G401 (cell line): ENCODE data around the gene ARHGAP18. TPM values are rescaled to one million over a fixed set of nuclear protein-coding genes. Genes with fewer than 3 reads are reported as not detected.
A peak's percentile ranks its signal among the peaks of the same experiment; 100 is the strongest.

Source experiments
- DNase-seq: peaks from one replicate; pipeline ENCODE4 v3.0.0-alpha.2; 2015; ENCODE audit warnings: low spot score
- in situ Hi-C: cut with HindIII; loops from 2 replicates; pipeline ENCODE4 v1.10.0; 2016; ENCODE audit warnings: low sequenced_read_pairs, mixed read lengths
- total RNA-seq: library from RNA; depleted of rRNA; stranded (reverse); fragments of >200 nt; shearing (Covaris generic); gene quantifications from 2 replicates; pipeline ENCODE4 v1.2.3, GENCODE V29; 2014

The ARHGAP18 gene
- total RNA-seq, 1 experiment from 2014 or later = 20.7 TPM

DNA sequence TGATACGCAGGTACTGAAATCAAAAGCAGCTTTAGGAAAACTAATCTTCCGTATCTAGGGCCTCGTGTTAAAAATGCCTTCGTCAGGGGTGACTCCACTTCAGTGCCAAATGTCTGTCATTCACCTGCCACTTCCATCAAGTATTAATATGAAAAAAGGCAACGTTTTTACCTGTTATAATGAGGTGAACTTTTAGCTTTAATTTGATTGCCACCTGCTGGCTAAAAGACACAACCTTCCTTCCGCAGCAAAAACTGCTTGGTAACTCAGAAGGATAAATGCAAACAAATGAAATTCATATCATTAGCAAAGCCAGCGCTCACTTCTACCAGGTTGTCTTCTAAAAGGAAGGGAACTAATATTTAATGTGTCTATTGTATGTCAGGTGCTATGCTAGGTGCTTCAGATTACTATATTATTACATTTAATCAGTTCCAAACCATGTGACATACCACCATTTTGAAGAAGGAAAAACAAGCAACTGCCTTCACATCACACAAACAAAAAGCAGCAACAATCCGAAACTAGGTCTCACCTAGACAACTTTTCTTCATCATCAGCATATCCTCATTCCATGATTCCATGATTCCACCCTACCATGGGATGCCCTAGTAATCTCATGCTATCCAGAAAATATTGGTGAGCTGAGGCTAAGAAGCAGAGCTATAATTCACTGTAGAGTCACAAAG lies 20.6 kb upstream of the ARHGAP18 start:
- peak; percentile 12 for DNase-seq
- in situ Hi-C loops = no loop called here

GRCh38 chr6:129726650-129727049 lies 16.7 kb upstream of the ARHGAP18 start:
- in situ Hi-C loops = no loop called here

GRCh38 chr6:129725341-129725740 lies 15.4 kb upstream of the ARHGAP18 start:
- in situ Hi-C loops = no loop called here
- no peak for DNase-seq

More at GRCh38 chr6:129726650-129727049, 16.7 kb upstream of the ARHGAP18 start:
- no peak for DNase-seq

DNA sequence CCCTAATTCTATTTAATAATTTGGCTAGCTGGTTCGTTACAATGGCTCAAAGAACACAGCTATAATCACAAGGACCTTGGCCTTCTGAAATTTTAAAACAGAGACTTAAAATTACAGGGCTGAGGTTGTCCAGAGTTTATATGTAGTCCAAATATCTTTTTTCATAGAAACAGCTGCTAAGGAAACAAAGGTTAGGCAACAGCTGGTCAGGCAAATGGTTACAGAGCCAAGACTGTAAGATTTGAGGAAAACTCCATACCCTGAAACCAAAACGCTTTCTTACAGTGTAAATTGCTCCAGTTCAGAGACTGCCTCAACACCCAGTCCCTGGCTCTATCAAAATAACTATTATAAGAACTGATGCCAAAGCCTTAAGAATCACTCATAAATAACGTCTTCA lies 9.7 kb upstream of the ARHGAP18 start:
- in situ Hi-C loops = no loop called here
- DNase-seq = no peak

DNA sequence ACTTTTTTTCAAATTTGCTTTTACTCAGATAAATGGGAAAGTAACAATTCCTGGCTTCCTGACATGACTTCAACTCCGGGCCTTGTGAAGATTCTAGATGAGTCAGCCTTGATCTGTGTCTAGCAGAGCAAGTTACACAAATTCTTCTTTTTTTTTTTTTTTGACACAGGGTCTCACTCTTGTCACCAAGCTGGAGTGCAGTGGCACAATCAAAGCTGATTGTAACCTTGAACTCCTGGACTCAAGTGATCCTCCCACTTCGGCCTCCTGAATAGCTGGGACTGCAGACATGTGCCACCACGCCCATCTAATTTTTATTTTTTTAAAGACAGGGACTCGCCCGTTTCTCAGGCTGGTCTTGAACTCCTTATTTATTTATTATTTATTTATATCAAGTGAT lies 7.3 kb upstream of the ARHGAP18 start:
- in situ Hi-C loops = no loop called here
- no peak for DNase-seq

GRCh38 chr6:129713806-129714333 lies 3.9 kb upstream of the ARHGAP18 start:
- in situ Hi-C loops = no loop called here
- DNase-seq = no peak

- in situ Hi-C loops = no loop called here
- DNase-seq = no peak
Measured at GRCh38 chr6:129711271-129711631, 1.3 kb upstream of the ARHGAP18 start.

GRCh38 chr6:129710450-129711270 lies 683 bp upstream of the ARHGAP18 start:
- in situ Hi-C loops = no loop called here

GRCh38 chr6:129709196-129709768 lies 695 bp downstream of the ARHGAP18 start:
- DNase-seq = peak; percentile 3
- in situ Hi-C loops = no loop called here

More at GRCh38 chr6:129710450-129711270, 683 bp upstream of the ARHGAP18 start:
- no peak for DNase-seq

GRCh38 chr6:129708496-129709195 lies 1.3 kb downstream of the ARHGAP18 start:
- no peak for DNase-seq
- in situ Hi-C loops = no loop called here

DNA sequence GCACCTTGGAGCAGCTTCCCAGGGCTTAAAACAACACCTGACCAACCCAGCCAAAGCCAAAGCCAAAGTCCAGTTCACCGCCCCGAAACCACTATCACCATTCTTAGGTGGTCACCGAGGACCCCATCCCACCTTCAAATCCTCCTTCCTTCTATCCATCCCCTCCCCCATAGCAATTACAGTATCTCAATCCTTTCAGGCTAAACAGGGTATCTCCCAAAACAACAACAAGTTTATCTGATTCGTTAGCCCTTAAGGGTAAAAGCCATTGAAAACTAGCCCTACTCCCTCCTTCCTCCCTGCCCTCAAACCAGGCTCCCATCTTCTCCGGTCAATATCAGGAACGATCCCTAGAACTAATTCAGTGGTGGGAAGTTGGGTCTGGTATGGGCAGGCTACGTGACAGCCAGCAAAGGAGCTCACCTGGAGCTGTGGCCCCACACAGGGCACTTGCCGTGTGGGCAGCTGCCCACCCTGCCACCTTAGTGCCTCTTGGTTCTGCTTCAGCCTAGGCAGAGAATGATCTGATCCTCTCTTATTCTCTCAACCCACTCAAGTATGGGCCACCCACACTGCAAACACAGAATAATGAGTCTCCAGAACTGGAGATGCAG lies 2.0 kb downstream of the ARHGAP18 start:
- in situ Hi-C loops = no loop called here
- DNase-seq = no peak

GRCh38 chr6:129707028-129707427 lies 2.9 kb downstream of the ARHGAP18 start:
- in situ Hi-C loops = no loop called here
- no peak for DNase-seq

DNA sequence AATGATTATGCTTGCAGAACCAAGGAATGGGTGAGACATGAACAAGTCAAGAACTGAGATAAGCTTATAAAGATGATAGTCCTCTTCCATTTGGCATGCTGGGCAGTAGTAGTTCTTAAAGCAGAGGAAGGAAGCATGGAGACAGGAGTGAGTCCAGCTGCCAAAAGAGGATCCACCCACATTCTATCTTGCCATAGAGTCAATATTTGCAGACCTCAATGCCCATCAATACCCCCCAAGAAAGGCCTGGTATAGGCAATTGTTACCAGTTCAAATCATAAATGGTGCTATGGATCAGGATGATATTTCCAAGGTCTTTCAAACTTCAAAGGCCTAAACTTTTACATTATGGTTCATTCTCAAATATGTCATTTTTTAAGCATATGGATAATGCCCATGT lies 4.8 kb downstream of the ARHGAP18 start:
- DNase-seq = no peak
- in situ Hi-C loops = no loop called here

DNA sequence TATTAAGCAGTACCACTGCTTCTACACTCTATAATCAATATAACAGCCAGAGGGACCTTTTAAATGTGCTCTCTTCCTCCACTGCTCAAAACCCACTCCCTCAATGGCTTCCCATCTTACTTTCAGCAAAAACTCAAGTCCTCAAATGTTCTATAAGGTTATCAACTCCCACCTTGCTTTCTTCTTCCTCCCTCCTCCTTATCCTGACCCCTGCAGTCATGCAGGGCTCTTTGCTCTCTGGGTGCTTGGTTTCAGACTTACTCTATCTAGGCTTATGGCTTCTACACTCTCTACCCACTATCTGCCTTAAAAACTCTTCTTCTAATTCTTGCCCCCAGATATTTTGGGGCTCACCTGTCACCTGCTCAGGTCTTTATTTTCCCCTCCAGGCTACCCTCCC lies 5.3 kb downstream of the ARHGAP18 start:
- in situ Hi-C loops = no loop called here
- DNase-seq = no peak

DNA sequence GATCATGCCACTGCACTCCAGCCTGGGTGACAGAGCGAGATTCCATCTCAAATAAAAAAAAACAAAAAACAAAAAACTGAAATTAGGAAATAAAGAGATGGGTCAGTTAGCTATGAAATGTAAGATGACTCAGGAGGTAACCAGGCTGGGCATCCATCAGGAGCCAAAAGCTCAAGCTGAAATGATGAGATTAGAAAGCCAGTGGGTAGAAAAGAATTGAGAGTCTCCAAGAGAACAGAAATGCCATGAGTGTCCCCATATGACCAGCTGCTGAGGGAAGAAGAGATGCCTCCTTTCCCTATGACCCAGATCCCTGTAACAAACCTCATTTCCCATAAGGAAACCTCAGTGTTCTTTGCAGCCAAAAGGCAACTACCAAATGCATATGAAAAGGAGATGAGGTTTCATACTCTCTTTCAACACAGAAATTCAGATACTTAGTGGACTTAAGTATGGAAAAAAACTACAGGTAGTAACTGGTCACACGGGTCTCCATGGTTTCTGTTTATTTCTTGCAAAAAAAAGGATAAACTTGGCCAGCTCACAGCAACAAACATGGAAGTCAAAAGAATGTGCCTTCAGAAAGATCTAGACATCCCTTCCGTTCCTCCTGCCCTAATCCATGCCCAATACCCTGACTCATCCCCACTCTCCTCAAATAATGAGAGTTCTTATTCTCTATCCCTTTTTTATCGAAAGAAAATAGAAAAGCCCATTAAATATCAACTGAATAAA lies 8.1 kb downstream of the ARHGAP18 start:
- DNase-seq = no peak
- in situ Hi-C loops = no loop called here

GRCh38 chr6:129700666-129701065 lies 9.3 kb downstream of the ARHGAP18 start:
- no peak for DNase-seq
- in situ Hi-C loops = no loop called here

- in situ Hi-C loops = no loop called here
- DNase-seq = no peak
Measured at GRCh38 chr6:129699659-129700058, 10.3 kb downstream of the ARHGAP18 start.

- in situ Hi-C loops = no loop called here
- no peak for DNase-seq
Measured at GRCh38 chr6:129698430-129698829, 11.5 kb downstream of the ARHGAP18 start.
